GM21619 (cell line): ENCODE data around the gene PLEKHA1.

Source experiments
- ATAC-seq: cut with Tn5 transposase; IDR thresholded peaks from one replicate; pipeline ENCODE4 v1.9.1; 2021; ENCODE audit not compliant: unreplicated experiment

Gene PLEKHA1

DNA sequence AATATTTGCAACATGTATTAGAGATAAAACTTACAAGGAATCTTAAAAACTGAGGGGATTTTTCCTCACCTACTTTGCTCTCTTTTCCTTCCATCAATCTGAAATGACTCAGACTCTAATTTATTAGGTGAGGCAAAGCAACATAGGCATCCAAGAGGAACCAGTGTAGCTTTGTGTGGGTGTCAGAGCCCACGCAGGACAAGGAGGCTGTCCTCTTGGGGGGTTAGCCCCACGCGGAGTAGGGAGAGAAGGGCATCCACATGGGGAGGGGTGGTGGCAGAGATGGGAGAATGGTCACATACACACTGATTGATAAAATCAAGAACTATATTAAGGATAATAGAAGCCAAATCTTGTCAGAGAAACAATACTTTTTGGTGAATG lies 46.1 kb downstream of the PLEKHA1 start:
- no peak for ATAC-seq

DNA sequence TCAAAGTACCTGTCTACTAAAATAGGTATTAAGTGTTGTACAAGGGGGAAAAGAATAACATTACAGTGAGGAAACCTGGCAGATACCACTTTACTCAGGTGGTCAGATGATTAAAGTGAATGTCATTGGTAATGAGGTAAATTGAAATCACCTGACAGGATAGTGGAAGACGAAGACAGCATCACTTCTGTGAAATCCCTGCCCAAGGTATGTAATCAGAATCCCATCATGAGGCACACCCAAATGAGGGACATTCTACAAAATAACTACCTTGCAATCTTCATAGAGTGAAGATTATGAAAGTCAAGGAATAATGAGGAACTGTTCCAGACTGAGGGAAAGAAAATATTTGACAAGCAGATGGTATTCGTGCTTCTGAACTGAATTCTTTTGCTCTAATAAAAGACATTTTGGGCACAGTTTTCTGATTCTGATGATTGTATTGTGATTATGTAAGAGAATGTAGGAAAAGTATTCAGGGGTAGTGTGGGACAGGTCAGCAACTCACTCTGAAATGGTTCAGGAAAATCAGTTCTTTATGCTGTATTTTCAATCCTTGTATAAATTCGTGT lies 46.6 kb downstream of the PLEKHA1 start:
- ATAC-seq, result no peak

DNA sequence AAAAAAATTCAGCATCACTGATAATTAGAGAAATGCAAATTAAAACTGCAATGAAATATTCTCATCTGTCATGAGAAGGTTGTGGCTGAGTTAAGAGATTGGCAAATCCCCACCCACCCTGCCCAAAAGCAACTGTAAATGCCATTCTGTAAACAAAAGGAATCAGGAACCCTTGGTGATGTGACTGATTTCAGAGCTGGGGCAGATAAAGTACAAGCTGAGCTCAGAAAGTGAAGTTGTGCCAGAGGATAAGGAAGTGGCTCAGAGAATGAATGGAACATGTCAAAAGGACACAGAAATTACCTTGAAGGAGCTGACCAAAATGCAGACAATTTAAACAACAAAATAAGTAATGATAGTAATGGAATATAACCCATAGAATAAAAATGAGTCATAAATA lies 47.2 kb downstream of the PLEKHA1 start:
- ATAC-seq, result no peak

GRCh38 chr10:122422266-122422989 lies 47.9 kb downstream of the PLEKHA1 start:
- ATAC-seq, result no peak

DNA sequence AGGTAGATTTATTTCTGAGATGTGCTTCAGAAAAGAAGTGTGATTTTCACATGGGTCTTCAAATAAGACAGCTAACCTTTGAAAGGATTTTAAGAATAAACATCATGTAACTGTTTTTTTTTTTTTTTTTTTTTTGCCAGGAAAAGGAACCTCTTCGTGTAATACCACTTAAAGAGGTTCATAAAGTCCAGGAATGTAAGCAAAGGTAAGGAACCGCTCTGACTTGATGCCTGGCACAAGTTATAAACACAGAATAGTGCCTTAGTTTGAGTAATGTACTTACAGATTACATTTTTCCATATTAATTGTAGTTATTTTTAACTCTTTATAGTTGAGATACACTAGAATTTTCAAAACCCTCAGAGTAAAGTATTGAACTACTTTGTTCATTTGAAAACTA lies 49.6 kb downstream of the PLEKHA1 start:
- ATAC-seq, result no peak

DNA sequence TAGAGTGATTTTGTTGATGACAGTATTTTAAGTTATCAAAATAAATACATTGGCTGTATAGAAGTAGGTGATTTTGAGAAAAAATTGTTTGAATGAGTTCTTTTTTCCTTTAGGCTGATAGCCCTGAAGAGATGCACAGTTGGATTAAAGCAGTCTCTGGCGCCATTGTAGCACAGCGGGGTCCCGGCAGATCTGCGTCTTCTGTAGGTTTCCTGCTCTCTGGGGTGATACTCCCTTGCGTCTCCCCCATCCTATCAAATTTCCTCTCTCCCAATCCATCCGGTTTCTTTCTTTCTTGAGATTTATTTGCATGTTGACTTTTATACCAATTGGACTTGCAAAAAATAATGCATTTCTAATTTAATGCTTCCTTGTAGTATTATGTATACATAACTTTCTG lies 52.3 kb downstream of the PLEKHA1 start:
- no peak for ATAC-seq

DNA sequence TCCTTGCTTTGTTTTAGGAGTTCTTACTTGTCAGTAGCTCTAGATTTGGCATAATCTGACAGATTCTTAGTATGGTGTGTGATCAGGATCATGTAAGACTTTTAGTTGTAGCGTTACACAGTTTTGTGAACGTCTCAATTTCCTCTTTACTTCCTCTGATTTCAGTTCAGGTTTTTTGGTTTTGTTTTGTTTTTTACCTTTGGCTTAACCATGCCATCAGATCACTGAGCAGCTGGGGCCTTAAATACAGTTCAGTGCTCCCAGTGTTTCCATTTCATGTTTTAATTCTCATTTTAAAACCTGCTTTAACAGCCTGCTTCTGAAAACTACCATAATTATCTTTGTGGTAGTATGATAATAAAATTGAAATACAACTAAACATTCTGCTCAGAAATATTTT lies 52.8 kb downstream of the PLEKHA1 start:
- ATAC-seq, result no peak

DNA sequence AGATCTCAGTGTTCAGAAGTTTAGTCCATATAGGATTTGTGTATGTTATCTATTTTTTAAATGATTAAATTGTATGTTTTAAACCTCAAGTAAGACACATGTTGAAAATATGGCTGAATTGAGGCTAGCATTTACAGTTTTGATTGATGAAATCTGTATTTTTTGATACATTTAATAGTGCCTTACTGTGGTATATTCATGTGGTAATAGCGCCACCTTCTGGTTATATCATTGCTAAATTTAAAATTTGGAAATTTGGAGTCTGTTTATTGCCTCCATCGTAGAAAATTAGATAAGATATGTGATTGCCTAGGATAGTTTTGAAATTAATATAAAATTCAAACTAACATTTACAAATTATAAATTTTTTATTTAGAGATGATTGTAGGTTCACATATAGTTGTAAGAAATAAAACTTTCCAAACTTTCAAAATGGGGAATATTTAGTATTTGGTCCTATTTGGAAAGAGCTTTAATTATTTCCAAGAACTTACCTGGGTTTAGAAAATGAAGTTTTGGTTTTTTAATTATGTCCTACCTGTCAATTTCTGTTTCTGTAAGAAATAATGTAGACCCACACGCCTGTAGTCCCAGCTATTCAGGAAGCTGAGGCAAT lies 60.8 kb downstream of the PLEKHA1 start:
- ATAC-seq, result no peak

GRCh38 chr10:122441961-122442360 lies 67.5 kb downstream of the PLEKHA1 start:
- ATAC-seq, result no peak

- ATAC-seq, result no peak
These were observed 71.0 kb downstream of the PLEKHA1 start for GRCh38 chr10:122445469-122445868.

- ATAC-seq, result no peak
These were observed 71.4 kb downstream of the PLEKHA1 start for GRCh38 chr10:122445904-122446303.

DNA sequence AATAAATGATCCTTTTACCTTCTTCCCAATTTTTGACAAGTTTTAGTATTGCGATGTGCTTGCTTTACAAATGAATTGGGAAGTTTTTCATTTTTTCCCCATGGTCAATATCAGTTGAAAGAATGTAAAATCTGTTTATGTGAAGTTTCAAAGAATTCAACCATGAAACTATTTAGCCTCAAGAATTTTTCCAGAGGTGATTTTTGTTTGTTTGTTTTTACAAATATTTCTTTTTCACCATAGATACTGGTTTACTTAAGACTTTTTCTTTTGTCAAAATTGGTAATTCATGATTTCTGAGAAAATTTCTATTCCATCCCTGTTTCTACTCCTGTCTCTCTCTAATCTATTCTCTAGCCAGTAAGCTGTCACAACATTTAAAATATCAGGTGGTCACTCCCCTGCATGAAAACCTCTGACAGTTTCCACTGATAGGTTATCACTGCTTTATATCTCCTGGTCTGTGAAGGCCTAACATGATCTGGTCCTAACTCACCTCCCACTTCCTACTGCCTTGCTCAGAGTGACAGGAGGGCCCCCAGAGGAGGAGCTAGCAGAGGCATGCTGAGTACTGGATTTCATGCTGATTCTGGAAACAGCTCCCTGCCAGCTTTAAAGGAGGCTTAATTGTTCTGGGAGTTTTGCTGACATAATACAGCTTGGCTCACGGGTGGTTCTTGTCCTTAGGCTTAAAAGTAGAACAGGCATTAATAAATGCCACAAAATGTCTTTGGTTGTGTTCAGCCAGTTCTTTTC lies 72.3 kb downstream of the PLEKHA1 start:
- ATAC-seq, result no peak

GRCh38 chr10:122448600-122448999 lies 74.1 kb downstream of the PLEKHA1 start:
- ATAC-seq, result no peak

DNA sequence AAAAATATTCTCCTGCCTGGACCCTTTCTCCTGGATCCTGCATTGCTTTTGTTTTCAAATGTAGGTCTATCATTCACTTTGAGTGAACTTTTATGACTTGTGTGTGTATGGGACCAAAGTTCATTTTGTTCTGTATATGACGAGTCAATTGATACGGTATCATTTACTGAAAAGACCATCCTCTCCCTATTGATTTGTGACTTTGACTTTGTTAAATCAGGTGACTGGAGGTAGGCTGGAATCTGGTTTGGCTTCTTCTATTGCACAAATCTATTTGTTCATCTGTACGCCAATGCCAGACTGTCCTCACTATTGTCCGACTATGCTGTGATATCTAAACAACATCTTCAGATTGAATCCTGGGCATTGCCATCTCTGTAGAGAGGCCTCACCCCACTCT lies 74.6 kb downstream of the PLEKHA1 start:
- ATAC-seq, result no peak

GRCh38 chr10:122450353-122450990 lies 76.0 kb downstream of the PLEKHA1 start:
- no peak for ATAC-seq

- ATAC-seq, result no peak
These were observed 79.6 kb downstream of the PLEKHA1 start for GRCh38 chr10:122454071-122454470.

- ATAC-seq, result no peak
These were observed 80.1 kb downstream of the PLEKHA1 start, which contains the start of gene ARMS2 for GRCh38 chr10:122454603-122455080. Gene ARMS2 (plus strand): TSS chr10:122454653. CDS start chr10:122454728, 75 bp downstream.

- no peak for ATAC-seq
These were observed 81.0 kb downstream of the PLEKHA1 start for GRCh38 chr10:122455376-122456079.

GRCh38 chr10:122457934-122458333 lies 83.4 kb downstream of the PLEKHA1 start:
- no peak for ATAC-seq

GRCh38 chr10:122458693-122459092 lies 84.2 kb downstream of the PLEKHA1 start:
- ATAC-seq, result no peak
